SU-DHL-6 (cell line): ENCODE results near the gene MYO6.

Experiments used
- CTCF ChIP-seq: fragments of 200-600 bp; sonication (generic); IDR thresholded peaks from one replicate; pipeline ENCODE4 v1.5.1; 2017; ENCODE audit warnings: antibody characterized with exemption, mild to moderate bottlenecking, low read length, moderate library complexity; ENCODE audit not compliant: insufficient read depth, poor library complexity, severe bottlenecking
- EZH2phosphoT487 ChIP-seq: fragments of 200-600 bp; sonication (generic), shearing (Covaris generic); conservative IDR thresholded peaks from 2 replicates; pipeline ENCODE4 v1.6.1; 2018; ENCODE audit warnings: mild to moderate bottlenecking, antibody characterized with exemption, low read length, moderate library complexity, mixed read lengths

GRCh38 chr6:75968143-75968542, 219.1 kb downstream of the MYO6 start:
- TF ChIP-seq CTCF (no peak), EZH2phosphoT487 (no peak)
